Measurements from ENCODE around the gene ITGA5. TPM values are rescaled to one million over a fixed set of nuclear protein-coding genes. Genes with fewer than 3 reads are reported as not detected.

Gene ITGA5
- total RNA-seq, 1 donor from 2014 or later: 95.0 TPM

GRCh38 chr12:54377007-54377406 is 42.1 kb downstream of the ITGA5 start:
- Histone ChIP-seq H3K27ac (peak overlapping the region; percentile 93), H3K4me1 (peaks cover 67% of the 10 kb centered on the region), H3K27me3 (no peaks in the 10 kb centered on the region), H3K36me3 (no peaks in the 10 kb centered on the region), H3K9me3 (no peaks in the 10 kb centered on the region), H3K4me3 (no peak overlapping the region)
- intact Hi-C loops (cut with DNase I): no loop called here
- DNase-seq (ENCODE audit: extremely low spot score in 2 of 2): no peak
- TF ChIP-seq POLR2A (IDR thresholded peaks at IDR 0.05): no peak
- no peak for TF ChIP-seq POLR2AphosphoS5 (IDR thresholded peaks at IDR 0.05; ENCODE audit: insufficient read depth in 1 of 2, low read depth in 1 of 2)

- DNase-seq (ENCODE audit: extremely low spot score in 2 of 2): no peak
- intact Hi-C loops (cut with DNase I): no loop called here
- no peaks in the 10 kb centered on the region for H3K27me3 ChIP-seq
- H3K4me1 ChIP-seq: peaks cover 71% of the 10 kb centered on the region
- no peak overlapping the region for H3K4me3 ChIP-seq
- TF ChIP-seq POLR2A (IDR thresholded peaks at IDR 0.05) (peak in 1 of 2 donors; percentile 10), CTCF (IDR thresholded peaks at IDR 0.05) (no peak), POLR2AphosphoS5 (IDR thresholded peaks at IDR 0.05; ENCODE audit: insufficient read depth in 1 of 2, low read depth in 1 of 2) (peak; percentile 42 to 44)
- H3K27ac ChIP-seq: peak overlapping the region; percentile 93
- no peaks in the 10 kb centered on the region for H3K9me3 ChIP-seq
- H3K36me3 ChIP-seq: no peaks in the 10 kb centered on the region
Measured at GRCh38 chr12:54376596-54376995, 42.5 kb downstream of the ITGA5 start.

- Histone ChIP-seq H3K27me3 (no peaks in the 10 kb centered on the region), H3K36me3 (no peaks in the 10 kb centered on the region), H3K4me1 (peaks cover 84% of the 10 kb centered on the region), H3K9me3 (no peaks in the 10 kb centered on the region), H3K4me3 (no peak overlapping the region), H3K27ac (peak overlapping the region; percentile 93)
- intact Hi-C loops (cut with DNase I): no loop called here
- TF ChIP-seq POLR2A (IDR thresholded peaks at IDR 0.05): no peak
- TF ChIP-seq CTCF (IDR thresholded peaks at IDR 0.05): no peak
- TF ChIP-seq POLR2AphosphoS5 (IDR thresholded peaks at IDR 0.05; ENCODE audit: insufficient read depth in 1 of 2, low read depth in 1 of 2): no peak
- no peak for DNase-seq (ENCODE audit: extremely low spot score in 2 of 2)
Measured at GRCh38 chr12:54375259-54375579, 43.8 kb downstream of the ITGA5 start.

- peaks cover 80% of the 10 kb centered on the region for H3K4me1 ChIP-seq
- H3K9me3 ChIP-seq: no peaks in the 10 kb centered on the region
- H3K27ac ChIP-seq: peak overlapping the region; percentile 93
- DNase-seq (ENCODE audit: extremely low spot score in 2 of 2): no peak
- no peaks in the 10 kb centered on the region for H3K36me3 ChIP-seq
- H3K27me3 ChIP-seq: no peaks in the 10 kb centered on the region
- intact Hi-C loops (cut with DNase I): no loop called here
- TF ChIP-seq POLR2AphosphoS5 (IDR thresholded peaks at IDR 0.05; ENCODE audit: insufficient read depth in 1 of 2, low read depth in 1 of 2) (no peak), POLR2A (IDR thresholded peaks at IDR 0.05) (no peak), CTCF (IDR thresholded peaks at IDR 0.05) (no peak)
- H3K4me3 ChIP-seq: no peak overlapping the region
Measured at GRCh38 chr12:54374562-54375258, 44.4 kb downstream of the ITGA5 start.

- Histone ChIP-seq H3K4me1 (peaks cover 74% of the 10 kb centered on the region), H3K9me3 (no peaks in the 10 kb centered on the region), H3K4me3 (no peak overlapping the region), H3K27me3 (no peaks in the 10 kb centered on the region), H3K36me3 (no peaks in the 10 kb centered on the region), H3K27ac (peak overlapping the region; percentile 93)
- intact Hi-C loops (cut with DNase I): no loop called here
- no peak for TF ChIP-seq POLR2AphosphoS5 (IDR thresholded peaks at IDR 0.05; ENCODE audit: insufficient read depth in 1 of 2, low read depth in 1 of 2)
- TF ChIP-seq CTCF (IDR thresholded peaks at IDR 0.05): no peak
- no peak for TF ChIP-seq POLR2A (IDR thresholded peaks at IDR 0.05)
- DNase-seq (ENCODE audit: extremely low spot score in 2 of 2): no peak
Measured at GRCh38 chr12:54373649-54374561, 45.2 kb downstream of the ITGA5 start.
